Jurkat, Clone E6-1 (cell line): ENCODE data around the gene GALNT10.

Experiments used
- DNase-seq: peaks from one replicate; pipeline ENCODE4 v3.0.0-alpha.2; 2011; ENCODE audit warnings: low read depth, low spot score
- H3K4me3 ChIP-seq: 2 replicates; pipeline ENCODE4 v1.5.1; 2011; ENCODE audit warnings: mild to moderate bottlenecking, low read length, control low read depth, moderate library complexity

GALNT10 gene

DNA sequence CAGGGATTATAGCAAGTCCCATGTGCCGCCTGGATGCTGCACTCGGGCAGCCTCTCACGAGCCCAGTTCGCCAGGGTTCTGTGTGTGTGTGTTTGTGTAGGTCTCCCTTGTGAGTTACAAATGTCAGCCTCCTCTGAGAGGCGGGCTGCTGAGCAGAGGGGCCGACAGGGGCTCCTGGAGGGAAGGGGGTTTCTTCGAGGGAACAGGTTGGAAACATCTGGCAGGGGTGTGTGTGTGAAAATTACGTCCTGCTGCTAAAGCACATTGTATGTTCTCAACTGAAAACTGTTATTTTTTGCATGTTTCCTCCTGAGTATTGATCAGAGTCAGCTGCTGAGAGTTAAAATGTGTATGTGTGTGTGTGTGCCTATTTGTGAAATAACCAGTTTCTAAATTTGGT lies 9.7 kb downstream of the GALNT10 start:
- no peak for DNase-seq
- H3K4me3 ChIP-seq: no peak overlapping the region

DNA sequence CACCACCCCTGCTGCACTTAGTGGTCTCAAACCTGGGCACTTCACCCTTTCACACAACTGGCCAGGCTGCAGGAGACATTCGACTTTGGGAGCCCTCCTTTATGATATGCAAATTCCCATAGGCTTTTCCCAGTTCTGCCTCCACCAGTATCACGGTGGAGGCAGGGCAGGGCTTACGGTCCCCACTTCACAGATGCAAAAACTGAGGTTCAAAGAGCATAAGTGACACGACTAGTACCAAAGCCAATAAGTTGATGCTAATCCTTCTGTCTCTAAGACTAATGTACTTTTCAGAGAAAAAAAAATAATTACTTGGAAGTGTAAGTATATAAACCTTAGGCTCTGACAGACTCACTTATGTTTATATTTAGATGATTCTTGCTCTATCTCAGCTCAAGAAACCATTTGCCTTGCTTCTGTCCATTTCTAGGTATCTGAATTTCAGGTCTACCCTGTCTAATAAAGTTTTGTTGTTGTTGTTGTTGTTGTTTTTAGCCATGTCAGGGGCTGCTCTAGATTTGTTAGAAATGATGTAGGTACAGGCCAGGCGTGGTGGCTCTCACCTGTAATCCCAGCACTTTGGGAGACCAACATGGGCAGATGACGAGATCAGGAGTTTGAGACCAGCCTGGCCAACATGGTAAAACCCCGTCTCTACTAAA lies 10.7 kb downstream of the GALNT10 start:
- DNase-seq: no peak
- no peak overlapping the region for H3K4me3 ChIP-seq

DNA sequence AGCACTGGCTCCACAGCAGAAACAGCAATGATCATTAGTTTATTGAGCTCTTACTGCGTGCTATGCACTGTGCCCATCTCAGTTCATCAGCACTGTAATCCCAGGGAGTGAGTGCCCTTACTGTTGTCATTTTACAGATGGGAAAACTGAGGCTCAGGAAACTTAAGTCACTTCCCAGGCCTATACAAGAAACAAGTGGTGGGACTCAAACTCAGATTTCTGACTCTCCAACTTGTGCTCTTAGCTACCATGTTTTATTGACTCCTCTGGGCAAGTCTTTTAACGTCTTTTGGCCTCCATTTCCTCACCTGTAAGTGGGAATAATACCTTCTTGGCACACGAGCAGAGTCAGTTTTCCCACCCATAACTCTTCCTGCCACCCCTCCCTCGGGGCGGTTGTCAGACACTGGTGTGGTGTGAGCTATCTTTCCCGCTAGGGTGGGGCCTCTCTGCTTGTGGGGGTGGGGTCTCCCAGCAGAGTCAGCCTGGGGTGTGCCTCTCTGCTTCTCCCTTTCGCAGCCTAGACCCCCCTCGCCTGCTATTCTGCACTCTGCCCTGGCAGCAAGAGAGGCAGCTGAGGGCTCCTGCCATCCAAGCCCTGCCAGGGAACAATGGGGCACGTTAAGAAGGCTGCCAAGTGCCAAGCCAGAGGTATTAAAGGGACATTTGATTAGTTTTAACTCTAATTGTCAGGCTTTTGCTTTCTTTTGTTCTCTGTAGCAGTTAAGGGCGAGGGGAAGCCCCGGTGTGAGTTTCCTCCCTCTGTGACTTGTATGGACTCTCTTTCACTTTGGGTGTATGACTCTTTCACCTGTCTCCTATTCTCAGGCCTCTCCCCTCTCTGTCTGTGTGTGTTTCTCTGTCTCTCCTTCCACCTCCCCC lies 12.1 kb downstream of the GALNT10 start:
- no peak for DNase-seq
- no peak overlapping the region for H3K4me3 ChIP-seq

DNA sequence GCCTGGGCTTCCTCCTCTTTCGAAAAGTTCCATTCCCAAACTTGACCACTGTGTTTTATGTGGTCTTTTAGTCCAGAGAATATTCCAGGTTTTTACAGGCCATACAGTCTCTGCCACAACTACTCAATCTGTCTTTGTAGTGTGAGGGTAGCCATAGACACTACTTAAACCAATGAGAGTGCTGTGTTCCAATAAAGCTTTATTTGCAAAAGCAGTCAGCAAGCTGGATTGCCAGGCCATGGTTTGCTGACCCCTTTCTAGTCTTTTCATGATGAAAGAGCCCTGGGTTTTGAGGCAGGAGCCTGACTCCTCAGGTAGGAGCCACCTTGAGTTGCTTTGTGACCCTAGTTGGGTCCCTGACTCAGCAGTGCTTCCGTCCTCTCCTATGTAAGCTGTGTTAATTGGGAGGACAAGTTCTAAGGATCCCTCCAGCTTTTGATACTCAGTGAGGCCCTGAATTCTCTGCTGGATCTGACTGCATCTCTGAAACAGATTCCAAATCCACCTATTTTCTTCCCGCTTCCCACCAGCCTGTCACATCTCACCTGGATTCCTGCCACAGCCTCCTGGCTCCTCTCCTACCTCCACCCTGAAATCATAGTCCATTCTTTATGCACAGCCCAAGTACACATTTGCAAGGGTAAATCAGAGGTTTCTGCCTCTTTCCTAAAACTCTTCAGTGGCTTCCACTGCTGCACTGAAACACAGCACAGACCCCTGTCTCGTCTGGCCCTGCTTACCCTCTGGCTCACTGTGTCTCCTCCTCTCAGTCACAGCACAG lies 13.5 kb downstream of the GALNT10 start:
- no peak overlapping the region for H3K4me3 ChIP-seq
- no peak for DNase-seq

DNA sequence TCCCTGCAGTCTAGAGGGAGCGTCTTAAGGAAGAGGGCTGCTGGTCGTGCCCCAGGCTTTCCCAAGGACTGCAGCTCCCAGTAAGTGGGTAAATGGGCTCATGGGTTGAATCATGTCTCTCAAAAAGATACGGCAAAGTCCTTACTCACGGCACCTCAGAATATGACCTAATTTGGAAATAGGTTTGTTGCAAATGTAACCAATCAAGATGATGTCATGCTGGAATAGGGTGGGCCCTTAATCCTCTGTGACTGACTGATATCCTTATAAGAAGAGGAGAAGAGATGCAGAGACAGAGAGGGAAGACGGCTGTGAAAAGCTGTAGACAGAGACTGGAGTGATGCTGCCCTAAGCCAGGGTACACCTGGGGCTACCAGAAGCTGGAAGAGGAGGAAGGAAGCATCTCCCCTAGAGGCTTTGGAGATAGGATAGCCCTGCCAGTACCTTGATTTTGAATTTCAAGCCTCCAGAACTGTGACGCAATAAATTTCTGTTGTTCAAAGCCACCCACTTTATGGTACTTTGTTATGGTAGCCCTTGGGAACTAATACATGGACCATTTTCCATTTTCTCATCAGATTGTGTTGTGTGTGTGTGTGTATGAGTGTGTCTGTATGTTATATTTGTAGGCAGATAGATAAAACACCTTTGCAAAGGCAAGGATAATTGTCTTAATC lies 15.0 kb downstream of the GALNT10 start:
- DNase-seq: no peak

DNA sequence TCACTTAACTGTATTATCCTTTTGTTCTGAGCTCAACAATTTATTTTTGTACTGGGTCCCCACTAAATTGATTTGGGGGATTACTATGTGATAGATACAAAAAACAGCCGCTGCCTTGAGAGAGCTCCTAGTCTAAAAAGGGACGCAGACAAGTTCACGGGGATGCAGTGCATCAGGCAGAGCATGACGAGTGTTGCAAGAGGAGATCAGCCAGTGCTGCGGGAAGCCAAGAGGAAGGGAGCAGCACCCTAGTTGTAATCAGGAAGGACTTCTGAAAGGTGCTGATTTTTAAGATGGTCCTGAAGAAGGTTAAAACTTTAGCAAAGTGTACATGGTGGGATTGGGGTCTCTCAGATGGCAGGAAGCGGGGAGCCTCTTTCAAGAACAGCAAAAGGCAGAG lies 15.8 kb downstream of the GALNT10 start:
- no peak for DNase-seq
- no peak overlapping the region for H3K4me3 ChIP-seq

More for the DNA sequence above, 15.0 kb downstream of the GALNT10 start:
- H3K4me3 ChIP-seq: no peak overlapping the region

DNA sequence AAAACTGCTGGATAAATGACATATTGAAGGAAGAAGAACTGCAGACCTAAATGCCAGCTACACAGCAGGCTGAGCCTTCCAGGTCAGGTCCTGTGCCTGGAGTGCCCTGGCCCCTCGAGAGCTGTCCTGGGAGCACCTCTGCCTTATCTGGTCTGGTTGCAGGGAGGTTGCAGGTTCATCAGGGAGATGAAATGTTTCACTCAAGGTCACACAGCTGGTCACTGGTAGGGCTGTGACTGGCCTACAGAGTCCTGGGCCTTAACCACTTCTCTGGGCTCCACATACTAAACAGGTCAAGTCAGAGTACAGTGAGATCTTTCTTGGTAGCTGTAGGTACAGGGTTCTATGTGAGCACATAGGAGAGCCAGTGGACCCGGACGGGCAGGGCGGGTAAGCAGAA lies 16.7 kb downstream of the GALNT10 start:
- no peak for DNase-seq
- H3K4me3 ChIP-seq: no peak overlapping the region

DNA sequence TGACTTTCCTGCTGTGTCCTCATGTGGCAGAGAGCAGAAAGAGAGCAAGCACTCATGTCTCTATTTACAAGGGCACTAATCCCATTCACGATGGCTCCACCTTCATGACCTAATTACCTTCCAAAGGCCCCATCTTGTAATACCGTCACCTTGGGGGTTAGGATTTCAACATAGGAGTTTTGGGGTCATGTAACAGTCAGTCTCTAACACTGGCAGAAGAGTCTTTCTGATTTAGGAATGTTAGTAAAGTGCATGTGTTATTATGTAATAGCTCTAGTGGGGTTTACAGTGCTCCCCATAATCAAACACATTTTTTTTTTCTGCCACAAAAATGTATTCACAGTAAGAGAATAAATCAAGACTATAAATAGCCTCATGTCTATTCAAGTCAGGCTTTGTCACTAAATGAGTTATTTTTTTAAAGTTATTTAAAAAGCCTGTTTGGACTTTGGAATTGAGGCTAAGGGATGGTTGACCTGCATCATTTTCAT lies 19.1 kb downstream of the GALNT10 start:
- no peak overlapping the region for H3K4me3 ChIP-seq
- DNase-seq: no peak

DNA sequence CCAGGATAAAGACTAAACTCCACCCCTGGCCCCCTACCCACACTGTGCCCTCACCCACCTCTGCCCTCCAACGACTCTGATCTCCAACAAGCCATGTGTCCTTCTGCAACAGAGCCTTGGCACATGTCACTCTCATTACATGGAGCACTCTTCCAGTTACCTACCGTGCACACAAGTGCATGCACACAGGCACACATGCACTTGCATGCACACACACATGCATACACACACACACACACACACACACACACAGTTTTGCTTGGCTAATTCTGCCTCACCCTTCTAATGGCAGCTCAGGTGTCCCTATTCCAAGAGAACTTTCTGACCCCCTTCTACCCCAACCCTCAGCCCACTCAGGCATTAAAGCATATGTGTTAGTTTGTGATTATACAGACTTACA lies 19.6 kb downstream of the GALNT10 start:
- H3K4me3 ChIP-seq: no peak overlapping the region
- no peak for DNase-seq

DNA sequence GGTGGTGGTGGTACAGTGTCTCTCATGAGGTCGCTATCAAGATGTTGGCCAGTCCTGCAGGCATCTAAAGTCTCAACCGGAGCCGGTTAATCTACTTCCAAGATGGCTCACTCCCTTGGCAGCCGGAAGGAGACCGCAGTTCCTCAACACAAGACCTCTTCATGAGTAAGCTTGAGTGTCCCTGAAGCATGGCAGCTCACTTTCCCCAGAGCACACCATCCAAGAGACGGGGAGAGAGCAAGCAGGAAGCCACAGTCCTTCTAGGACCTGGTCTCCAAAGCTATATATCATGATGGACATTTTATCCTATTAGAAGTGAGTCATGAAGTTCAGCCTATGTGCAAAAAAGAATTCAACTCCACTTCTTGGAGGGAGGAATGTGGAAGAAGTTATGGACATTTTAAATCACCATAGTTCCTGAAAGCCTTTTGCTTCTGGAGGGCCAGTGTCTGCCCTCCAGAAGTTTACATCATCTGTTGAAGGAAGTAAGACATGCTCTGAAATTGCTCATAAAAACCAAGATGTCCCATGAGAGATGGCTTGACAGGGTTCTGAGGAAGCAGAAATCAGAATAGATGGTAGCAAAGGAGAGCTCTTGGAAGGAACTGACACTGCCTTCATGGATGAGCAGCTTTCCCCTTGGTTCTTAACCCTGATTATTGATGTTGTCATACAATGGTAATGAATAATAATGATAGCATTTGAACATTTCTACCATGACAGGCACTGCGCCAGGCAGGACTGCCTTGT lies 21.3 kb downstream of the GALNT10 start:
- DNase-seq: no peak
- no peak overlapping the region for H3K4me3 ChIP-seq

DNA sequence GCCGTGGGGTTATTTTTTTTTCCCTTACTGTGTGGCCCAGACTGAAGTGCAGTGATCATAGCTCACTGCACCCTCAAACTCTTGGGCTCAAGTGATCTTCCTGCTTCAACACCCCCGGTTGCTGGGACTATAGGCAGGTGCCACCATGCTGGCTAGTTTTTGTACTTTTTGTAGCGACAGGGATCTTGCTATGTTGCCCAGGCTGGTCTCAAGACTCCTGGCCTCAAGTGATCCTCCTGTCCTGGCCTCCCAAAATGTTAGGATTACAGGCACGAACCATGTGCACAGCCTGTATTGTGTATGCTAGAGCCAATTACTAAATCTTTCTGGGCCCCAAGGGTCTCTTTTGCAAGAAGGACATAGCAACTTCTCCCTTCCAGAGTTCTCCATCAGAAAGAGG lies 23.1 kb downstream of the GALNT10 start:
- DNase-seq: no peak
- H3K4me3 ChIP-seq: no peak overlapping the region

DNA sequence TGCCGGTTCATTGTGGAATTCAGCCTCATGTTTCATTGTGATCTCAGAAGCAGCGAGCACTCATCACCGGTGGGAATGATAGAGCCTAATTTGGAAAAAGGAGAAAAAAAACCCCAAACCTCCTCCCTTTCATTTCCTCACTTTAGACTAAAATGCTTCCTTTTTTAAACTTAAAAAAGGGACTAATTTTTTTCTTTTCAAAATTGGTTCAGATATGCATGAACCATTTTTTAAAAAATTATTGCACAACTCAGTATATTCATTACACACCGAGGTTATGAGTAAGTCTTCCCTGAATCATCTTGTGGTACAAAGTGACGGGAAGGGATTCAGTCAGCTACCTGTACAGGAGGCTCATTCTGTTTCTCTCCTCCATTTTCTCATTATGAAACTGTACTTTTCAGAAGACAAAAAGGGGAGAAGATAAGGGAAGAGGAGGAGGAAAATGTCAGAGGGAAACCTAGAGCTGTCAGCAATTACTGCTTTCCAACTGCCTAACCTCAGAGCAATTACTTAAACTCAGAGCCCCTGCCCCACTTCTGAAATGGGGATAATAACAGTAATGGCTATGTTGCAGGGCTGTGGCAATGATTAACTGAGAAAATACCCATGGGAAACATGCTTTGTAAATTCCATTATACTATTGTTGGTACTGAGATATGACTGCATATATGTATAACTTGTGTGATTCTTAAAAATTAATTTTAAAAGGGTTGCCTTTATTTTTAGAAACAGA lies 24.0 kb downstream of the GALNT10 start:
- no peak for DNase-seq
- H3K4me3 ChIP-seq: no peak overlapping the region

DNA sequence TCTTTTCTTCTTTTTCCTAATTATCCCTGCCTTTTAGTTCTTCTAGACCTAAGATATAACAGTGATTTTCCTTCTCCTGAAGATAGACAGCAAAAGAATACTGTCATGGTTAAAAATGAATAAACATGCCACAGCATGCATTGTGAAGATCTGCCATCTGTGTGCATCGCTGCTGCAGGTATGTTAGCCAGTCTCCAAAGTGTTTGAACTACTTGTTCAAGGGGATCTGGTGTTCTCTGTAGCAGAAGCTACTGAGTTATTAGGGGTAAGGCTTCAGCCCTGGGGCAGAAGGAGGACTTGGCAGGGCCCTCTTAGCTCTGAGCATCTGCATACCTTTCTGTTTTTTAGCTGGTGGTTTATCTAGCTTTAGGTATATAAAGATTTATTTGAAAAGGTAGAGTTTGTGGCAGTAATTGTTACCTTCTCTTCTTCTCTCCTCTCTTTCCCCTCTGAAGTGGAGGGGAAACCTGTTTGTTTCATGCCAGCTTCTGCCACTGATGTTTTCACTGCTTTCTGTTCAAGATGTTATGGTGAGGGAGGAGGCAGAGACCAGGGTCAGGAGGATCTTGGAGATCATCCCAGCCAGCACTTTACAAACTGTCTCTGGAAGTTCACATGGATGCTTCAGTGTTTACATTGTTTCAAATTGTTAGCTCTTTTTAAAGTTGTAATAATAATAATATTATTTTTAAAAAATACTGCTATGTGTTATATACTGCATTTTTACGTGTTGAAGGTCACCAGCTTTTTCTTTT lies 25.2 kb downstream of the GALNT10 start:
- DNase-seq: no peak
- H3K4me3 ChIP-seq: no peak overlapping the region

DNA sequence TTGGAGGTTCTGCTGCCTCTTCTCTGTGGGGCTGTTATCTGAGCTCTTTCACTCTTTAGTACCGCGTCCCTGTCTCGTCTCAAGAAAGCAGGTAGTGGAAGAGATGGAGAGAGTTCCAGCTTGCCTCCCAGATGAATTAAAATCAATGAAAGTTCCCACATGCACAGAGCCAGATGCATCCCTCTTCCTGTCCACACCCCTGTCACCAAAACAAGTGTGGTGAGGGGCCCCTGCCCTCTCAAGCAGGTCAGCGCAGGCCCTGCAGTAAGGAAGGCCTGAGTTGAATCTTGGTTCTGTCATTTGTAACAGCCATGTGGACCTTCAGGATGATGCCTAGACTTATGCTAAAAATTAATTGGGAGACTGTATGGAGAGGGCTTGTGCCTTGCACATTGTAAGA lies 26.9 kb downstream of the GALNT10 start:
- DNase-seq: no peak
- H3K4me3 ChIP-seq: no peak overlapping the region

DNA sequence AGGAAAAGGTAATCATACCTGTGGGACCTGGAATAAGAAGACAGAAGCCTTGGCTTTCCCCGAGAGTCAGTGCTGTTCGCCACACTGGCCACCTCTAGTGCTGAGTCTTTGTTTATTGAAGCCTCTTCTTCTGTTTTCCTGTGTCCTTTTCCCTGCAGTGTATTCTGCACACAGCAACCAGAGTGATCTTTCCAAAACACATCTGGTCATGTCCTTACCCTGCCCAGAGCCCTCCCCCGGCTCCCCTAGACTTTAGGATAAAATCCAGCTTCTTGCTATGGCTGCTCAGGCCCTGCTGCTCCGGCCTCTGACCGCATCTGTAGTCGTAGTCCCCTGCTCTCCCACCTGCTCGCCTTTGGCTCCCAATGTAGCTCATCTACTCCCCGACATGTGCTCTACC lies 28.3 kb downstream of the GALNT10 start:
- no peak overlapping the region for H3K4me3 ChIP-seq
- no peak for DNase-seq

DNA sequence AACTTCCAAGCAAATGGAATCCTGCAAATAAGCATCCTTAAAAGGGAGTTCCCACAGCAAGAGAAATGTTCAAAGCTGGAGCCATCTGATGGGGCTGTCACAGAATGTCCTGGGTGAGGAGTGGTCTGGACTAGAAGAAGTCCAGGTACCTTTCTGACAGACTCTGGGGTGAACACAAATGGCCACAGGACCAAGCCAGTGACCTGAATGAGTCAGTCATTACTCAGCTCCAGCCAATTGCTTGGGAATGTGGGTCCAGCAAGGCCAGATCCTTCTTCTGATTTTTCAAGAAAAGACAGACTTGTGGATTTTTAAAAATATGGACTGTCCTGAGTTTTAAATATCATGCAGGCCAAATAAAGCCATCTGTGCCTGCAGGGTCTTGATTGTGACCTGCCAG lies 30.1 kb downstream of the GALNT10 start:
- no peak overlapping the region for H3K4me3 ChIP-seq
- no peak for DNase-seq

DNA sequence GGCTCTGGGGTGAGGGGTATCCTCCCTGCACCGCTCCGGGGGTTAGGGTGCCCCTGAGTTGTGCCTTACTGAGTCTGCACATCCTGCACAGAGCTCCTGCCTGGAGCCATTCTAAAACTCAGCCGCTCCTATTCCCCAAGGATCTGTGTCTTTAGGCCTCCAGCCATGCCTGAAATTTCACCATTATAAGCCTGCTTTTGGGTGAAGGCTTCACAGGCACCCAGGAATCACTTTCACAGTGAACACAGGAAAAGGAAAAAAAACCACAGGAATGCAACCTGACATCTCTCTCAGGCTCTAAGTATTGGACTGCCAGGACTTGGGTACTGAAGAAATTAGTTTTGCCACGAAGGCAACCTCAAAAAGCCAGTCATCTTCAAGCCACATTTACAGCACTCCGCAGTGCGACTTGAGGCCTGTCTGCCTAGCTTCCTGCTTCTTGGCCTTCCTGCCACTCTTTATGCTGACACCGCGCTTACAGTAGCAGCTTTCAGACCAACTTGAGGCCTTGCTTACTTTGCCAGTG lies 30.9 kb downstream of the GALNT10 start:
- peak; percentile 76 for DNase-seq

More for the DNA sequence above, 30.9 kb downstream of the GALNT10 start:
- no peak overlapping the region for H3K4me3 ChIP-seq
